ENCODE measurements around the gene SORT1. TPM values are rescaled to one million over a fixed set of nuclear protein-coding genes. Genes with fewer than 3 reads are reported as not detected.

SORT1 gene
- total and polyA plus RNA-seq, 2 of the 8 experiments (the other 6 are each of a cell fraction or from before 2014, with no cell fraction given) = 18.7 to 69.6 TPM

GRCh38 chr1:109341944-109342930 lies 55.5 kb downstream of the SORT1 start (continued):
- TF ChIP-seq CTCF (IDR thresholded peaks at IDR 0.05; ENCODE audit: control extremely low read depth in 1 of 3, insufficient read depth in 1 of 3, low read depth in 1 of 3, low read length in 3 of 3) (no peak), SIN3A (conservative IDR thresholded peaks at IDR 0.05 in 1 of 2, IDR thresholded peaks at IDR 0.05 in 1 of 2; ENCODE audit: low read depth in 1 of 2, low read length in 2 of 2) (no peak), SIRT6 (IDR thresholded peaks at IDR 0.05; ENCODE audit: low read length) (no peak), SIX5 (IDR thresholded peaks at IDR 0.05; ENCODE audit: low read depth, low read length) (no peak), PHF8 (conservative IDR thresholded peaks at IDR 0.05; ENCODE audit: low read depth, low read length) (no peak), MAFK (IDR thresholded peaks at IDR 0.05; ENCODE audit: low read depth, low read length) (no peak), KDM4A (IDR thresholded peaks at IDR 0.05; ENCODE audit: low read depth, low read length, severe bottlenecking) (no peak)
